Kidney glomerular epithelial cell (primary cell): ENCODE results near the gene RNF214.

Experiments
- DNase-seq: peaks from one replicate; lab custom pipeline; 2025; lab: John Stamatoyannopoulos, UW

RNF214 gene

GRCh38 chr11:117282956-117283355, 50.5 kb downstream of the RNF214 start:
- no peak for DNase-seq

DNA sequence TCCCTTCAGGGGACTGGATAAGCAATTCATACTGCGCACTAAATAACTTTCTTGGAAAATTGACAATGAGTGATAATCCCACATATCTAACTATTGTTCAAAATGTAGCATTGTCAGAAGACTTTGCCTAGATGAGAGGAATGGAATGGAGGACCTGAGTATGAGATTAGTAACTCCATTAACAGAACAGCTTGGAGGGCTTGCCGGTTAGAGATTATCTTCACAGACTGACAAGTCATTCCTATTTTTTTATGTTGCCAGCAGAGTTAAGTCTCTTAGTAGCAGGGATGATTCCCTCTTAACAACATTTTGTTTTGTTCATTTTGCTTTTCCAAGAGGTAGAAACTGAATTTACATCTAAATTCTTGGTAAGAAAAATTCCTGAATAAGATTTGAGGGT, 51.6 kb downstream of the RNF214 start:
- DNase-seq = no peak

DNA sequence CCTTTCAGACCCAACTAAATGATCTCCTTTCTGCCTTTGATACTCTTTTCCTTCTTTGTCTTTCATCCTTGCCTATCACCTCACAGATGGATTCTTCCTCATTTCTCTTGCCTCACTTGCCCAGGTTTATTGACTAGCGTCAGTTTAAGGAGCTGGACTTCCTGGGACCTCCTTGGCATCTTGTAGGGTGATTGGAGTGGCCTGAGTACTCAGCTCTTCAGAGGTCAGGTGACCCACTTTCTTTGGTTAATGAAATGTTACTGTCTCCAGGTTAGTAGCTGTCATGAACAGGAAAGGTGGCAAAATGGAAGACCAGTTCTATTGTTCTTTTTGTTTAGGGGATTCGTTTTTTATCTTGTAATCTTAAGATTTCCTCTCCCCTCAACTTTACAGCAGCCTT, 54.1 kb downstream of the RNF214 start:
- no peak for DNase-seq

GRCh38 chr11:117287668-117288067, 55.2 kb downstream of the RNF214 start:
- no peak for DNase-seq

DNA sequence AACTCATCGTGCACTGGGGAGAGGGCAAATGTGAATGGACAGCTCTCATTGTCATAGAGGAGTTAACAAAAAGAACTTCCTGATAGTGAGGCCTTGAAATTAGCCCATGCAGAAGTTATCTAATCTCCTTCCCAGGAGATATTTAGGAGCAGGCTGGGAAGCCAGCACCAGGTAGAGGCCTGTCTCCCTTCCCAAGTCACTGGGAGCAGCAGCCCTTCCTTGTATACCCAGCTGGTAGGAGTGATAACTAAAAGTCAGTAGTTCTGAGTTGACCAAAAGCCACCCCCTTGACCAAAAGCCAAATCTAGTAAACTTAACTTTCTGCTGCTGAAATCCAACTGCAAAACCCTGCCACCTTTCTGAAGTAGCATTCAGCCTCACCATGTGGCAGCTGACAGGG, 57.3 kb downstream of the RNF214 start:
- no peak for DNase-seq

GRCh38 chr11:117290809-117291396, 58.4 kb downstream of the RNF214 start, which contains the start of gene BACE1-AS:
BACE1-AS (plus strand) TSS chr11:117291346.
- DNase-seq = no peak

- DNase-seq = no peak
Measured at GRCh38 chr11:117292616-117293015, 60.1 kb downstream of the RNF214 start.

- no peak for DNase-seq
Measured at GRCh38 chr11:117295438-117296137, 63.1 kb downstream of the RNF214 start.

DNA sequence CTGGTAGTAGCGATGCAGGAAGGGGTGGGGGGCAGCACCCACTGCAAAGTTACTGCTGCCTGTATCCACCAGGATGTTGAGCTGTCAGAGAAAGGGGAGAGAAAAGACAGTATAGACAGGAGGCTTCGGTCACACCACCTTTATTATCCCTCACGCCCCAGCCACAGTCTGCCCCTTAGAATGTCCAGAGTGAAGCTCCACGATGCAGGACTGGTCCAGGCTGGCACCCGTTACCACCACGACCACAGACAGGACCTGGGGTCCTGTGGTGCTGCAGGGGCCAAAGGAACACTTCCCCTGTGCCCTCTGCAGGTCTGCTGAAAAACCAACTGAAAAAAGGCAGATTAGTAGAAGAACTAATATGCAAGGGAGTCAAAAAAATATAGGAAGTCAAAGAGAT, 64.4 kb downstream of the RNF214 start:
- DNase-seq = no peak

DNA sequence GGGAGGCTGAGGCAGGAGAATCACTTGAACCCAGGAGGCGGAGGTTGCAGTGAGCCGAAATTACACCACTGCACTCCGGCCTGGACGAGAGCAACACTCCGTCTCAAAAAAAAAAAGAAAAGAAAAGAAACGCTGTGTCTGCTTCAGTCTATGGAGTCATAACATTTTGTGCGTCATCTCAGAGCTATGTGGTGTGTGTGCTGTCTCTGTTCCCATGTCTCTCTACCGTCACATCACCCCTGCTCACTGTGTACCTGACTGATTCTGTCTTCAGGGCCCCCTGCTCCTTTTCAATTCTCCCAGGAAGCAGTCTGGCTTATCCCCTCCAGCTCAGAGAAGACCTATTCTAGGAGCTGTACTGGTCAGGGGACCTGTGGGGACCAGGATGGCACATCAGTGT, 65.7 kb downstream of the RNF214 start:
- no peak for DNase-seq

- no peak for DNase-seq
Measured at GRCh38 chr11:117299351-117300282, 67.1 kb downstream of the RNF214 start.

GRCh38 chr11:117300283-117300663, 67.8 kb downstream of the RNF214 start:
- no peak for DNase-seq

DNA sequence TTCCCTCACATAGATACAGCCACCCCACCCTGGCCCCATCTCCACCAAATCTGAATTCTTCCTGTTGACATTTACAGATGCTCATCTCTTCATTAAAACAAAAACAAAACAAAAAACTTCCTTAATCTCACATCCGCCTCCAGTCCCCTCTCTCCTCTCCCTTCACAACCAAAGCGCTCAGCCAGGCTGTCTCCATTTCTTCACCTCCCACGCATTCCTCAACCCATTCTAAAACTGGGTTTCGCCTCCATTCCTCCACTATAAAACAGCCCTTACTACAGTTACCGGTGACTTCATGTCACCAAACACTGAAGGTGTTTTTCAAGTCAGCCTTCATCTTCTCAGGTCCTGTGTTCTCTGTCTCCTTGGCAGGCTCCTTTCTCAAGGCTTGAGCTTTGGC, 68.3 kb downstream of the RNF214 start:
- DNase-seq = no peak

GRCh38 chr11:117302228-117302627, 69.8 kb downstream of the RNF214 start:
- DNase-seq = no peak

DNA sequence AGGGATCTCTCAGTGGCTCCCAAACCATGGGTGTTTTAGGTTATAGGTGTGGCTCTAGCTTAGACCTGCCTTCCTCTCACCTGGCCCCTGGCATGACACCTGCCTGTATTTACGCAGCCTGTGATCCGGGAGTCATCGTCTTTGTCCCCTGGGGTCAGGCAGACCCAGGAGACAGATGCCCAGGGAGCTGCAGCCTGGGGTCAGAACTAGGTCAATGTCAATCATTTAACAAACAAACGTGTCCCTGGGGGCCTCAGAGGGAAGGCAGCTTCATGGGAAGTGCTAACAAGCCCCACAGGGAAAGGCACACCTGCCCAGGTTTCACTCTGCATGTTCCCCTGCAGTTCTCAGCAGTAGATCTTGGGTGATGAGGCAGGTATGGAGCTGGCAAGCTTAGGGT, 70.6 kb downstream of the RNF214 start:
- no peak for DNase-seq

GRCh38 chr11:117303646-117304315, 71.3 kb downstream of the RNF214 start:
- DNase-seq = no peak

DNA sequence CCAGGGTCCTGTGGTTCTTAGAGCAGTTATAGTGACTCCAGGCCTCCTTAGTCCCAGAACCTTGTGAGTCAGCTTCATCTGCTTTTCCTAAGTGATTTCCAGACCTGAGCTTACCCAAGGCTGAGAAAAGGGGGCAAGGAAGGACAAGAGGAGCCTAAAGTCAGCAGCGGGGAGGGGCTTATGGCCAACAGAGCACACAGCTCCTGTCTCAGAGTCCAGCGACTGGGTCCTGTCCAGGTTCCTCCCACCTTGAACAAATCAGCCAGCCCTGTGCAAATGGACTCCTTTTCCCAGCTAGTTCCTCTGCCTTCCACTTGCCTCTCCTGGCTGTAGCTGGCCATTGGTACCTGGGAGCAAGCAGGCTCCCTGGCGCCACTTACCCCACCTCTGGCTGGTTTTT, 72.7 kb downstream of the RNF214 start:
- no peak for DNase-seq

DNA sequence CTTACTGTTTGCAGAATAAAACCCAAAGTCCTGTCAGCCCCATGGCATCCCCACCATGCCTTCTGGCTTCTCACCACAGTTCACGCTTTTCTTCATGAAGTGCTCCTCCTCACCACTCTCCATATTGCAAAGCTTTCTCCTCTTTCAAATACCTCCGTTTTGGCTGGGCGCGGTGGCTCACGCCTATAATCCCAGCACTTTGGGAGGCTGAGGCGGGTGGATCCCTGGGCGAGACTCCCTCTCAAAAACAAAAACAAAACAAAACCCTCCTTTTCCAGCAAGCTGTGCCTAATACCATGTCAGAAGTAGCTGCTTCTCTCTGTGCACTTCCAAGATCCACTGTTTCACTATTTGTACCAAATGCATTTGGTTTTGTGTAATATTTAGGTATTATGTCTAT, 76.8 kb downstream of the RNF214 start:
- no peak for DNase-seq

DNA sequence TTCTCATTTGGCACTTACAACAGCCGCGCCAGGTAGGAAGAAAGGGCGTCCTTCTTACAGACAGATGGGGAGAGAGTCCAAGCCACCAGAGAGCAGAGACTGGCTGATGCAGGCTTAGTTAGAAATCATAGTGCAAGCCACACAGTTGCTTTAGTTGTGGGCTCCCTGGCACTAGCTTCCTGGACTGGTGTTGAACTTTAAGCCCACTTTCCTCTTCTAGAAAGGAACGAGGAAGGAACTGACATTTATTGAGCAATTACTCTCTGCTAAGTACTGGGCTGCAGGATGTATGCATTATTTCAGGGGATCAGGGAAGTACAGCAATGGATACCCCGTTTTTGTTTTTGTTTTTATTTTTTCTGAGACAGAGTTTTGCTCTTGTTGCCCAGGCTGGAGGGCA, 80.6 kb downstream of the RNF214 start:
- DNase-seq = no peak

- no peak for DNase-seq
Measured at GRCh38 chr11:117313828-117314768, 81.6 kb downstream of the RNF214 start.

- DNase-seq = no peak
Measured at GRCh38 chr11:117314840-117315239, 82.4 kb downstream of the RNF214 start.
